Activated CD4-positive, CD25-positive, alpha-beta regulatory T cell (primary cell): ENCODE measurements around the gene HABP4.
A peak's percentile ranks its signal among the peaks of the same experiment; 100 is the strongest.

Experiments used
- DNase-seq, 4 experiments: peaks; one replicate each; lab custom pipeline; 2025; lab: John Stamatoyannopoulos, UW

HABP4 gene

DNA sequence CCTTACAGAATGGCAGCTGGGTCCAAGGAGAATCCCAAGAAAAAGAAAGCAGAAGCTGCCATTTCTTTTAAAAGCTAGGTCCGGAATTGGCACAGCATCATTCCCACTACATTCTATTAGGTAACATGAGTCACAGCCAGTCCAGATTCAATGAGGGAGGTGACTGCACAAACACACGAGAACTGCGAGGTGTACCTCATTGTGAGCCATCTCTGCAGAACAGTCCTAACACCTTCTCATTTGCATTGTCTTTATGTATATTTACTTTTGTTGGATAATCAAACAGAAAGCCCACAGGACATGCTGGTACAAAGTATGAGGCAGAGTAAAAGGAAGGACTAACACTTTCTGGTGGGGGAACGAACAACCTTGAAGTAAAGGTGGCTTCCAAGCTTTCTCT, 14.6 kb upstream of the HABP4 start:
- DNase-seq = no peak

- DNase-seq = no peak
These were observed 13.9 kb upstream of the HABP4 start for GRCh38 chr9:96436063-96436455.

- no peak for DNase-seq
These were observed 13.4 kb upstream of the HABP4 start for GRCh38 chr9:96436456-96437126.

DNA sequence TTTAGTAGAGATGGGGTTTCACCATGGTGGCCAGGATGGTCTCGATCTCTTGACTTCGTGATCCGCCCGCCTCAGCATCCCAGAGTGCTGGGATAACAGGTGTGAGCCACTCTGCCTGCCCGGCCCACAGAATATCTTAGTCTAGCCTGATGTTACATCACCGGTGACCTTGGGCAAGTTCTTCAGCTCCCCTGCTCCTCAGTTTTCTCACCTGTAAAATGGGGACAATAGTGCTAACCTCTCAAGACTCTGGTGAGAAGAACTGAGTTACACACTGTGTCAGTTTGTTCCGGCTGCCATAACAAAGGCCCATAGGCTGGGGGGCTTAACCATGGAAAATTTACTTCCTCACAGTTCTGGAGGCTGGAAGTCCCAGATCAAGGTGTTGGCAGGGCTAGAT, 12.5 kb upstream of the HABP4 start:
- DNase-seq = no peak

DNA sequence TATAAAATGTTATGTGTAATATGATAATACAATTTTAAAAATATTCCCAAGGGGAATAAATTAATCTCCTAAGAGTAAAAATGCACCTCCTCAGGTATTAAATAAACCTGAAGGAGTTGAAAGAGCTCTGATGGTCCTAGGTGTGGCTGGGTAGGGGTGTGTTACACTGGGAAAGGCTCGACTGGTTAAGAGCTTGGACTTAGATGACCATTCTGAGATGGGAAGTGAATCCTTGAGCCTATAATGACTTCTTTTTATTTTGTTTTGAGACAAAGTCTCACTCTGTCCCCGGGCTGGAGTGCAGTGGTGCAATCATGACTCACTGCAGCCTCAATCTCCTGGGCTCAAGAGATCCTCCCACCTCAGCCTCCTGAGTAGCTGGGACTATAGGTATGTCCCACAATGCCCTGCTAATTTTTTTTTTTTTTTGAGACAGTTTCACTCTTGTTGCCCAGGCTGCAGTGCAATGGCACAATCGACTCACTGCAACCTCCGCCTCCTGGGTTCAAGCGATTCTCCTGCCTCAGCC, 9.2 kb upstream of the HABP4 start:
- no peak for DNase-seq

DNA sequence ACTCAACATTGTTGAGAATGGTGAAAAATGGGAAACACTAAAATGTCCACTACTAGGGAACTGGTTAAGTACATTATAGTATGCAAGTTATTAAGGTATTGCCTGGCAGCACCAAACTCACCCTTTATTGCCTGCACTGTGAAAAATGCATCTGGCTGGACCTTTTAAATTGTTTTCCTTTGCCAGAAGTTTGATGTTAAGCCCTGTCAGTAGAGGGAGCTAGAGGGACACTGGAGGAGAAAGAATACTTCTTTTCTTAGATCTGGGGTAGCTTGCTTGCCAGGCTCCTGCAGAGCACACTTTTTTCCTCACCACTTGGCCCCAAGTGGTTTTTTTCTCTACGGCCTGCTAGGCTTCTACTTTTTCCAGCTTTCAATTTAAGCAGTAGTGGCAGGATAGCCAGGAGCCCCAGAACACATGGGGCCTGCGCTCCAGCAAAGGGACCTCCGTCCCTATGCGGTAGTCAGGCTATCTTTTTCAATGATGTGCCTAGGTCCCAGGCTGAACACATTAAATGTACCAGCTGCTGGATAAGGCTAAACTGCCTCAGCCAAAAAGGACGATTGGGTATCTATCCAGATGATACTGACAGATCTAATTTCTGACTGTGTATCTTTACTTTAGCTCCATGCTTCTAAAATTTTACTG, 8.0 kb upstream of the HABP4 start:
- no peak for DNase-seq

GRCh38 chr9:96442491-96442890, 7.5 kb upstream of the HABP4 start:
- no peak for DNase-seq

GRCh38 chr9:96447406-96447805, 2.6 kb upstream of the HABP4 start:
- DNase-seq = no peak

DNA sequence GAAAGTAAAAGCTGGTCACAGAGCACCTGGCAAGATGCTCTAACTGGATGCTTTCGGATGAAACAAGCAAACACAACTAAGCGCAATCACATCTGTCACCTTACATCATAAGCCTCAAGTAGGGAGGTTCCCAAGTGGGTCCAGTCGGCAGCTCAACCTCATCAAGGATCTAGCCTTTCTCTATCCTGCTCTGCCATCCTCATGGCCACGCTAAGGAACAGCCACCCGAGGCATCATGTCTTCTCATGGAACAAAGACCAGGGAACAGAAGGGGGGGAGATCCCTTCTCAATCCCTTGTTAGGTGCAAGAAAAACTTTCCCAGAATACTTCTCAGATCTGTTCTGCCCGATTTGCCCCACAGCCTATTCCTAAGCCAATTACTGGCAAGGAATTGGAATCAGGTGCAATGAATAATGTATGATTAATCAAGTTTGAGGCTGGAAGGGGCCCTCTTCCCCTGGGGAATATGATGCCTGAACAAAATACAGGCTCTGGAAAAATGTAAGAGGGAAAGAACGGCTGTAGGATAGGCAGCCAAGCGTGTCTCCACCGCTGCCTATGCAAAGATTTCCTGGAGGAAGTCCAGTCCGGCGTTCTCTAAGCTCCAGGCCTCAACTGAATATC, 1.3 kb upstream of the HABP4 start:
- DNase-seq = no peak

GRCh38 chr9:96449523-96449844, 485 bp upstream of the HABP4 start:
- no peak for DNase-seq

DNA sequence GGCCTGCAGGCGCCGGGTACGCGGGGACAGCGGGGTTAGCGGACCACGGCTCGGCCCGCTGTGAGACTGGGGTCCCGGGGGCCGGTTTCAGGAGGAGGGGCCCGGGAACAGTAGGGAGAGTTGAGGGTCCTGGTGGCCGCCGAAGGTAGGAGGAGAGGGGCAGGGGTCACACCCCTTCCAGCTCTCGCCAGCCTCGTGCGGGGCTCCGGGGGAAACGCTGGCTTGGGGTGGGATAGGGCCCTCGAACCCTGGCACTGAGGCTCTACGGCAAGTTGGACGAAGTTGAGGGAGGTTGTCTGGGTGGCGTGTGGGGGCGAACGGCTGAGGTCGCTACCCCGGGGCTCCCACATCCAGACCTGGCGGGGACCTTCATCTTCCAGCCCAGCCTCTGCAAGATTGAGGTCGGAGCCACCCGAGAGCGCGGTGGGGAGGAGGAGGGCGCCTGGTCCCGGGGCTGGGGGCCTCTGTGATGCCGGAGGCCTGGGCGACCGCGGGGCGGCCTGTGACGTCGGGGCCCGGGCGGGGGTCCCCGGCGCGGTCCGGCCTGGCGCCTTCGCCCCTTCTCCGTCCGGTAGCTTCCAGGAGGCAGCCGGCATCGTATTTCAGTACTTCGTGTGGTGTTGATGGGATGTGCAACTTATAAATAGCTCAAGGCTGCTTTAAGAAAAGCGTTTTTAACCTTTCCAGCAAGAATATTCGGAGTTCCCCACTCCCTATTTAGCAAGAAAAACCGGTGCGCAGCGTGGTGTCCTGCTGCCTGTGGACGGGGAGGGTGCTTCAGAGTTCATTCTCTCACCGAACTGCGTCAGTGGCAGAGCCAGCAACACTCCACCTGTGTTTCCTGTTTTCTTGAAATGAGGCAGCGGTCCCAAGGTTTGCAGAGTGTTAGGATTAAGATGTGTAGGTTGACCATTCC, 902 bp downstream of the HABP4 start:
- peak in 1 of 4 experiments; percentile 14 for DNase-seq

GRCh38 chr9:96453625-96454024, 3.7 kb downstream of the HABP4 start:
- no peak for DNase-seq

DNA sequence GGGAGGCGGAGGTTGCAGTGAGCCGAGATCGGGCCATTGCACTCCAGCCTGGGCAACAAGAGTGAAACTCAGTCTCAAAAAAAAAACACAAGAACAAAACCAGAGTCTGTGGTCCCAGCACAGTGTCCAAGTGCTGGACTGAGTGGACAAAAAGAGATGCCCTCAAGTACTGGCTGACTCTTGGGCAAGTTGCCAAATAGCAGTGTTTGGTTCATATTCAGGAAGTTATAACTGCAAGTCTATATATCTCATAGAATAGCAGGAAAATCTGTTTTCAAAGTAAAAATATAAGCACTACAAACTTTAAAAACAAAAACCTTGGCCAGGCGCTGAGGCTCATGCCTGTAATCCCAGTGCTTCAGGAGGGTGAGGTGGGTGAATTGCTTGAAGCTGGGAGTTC, 7.3 kb downstream of the HABP4 start:
- no peak for DNase-seq

- no peak for DNase-seq
These were observed 8.3 kb downstream of the HABP4 start for GRCh38 chr9:96458226-96458625.

DNA sequence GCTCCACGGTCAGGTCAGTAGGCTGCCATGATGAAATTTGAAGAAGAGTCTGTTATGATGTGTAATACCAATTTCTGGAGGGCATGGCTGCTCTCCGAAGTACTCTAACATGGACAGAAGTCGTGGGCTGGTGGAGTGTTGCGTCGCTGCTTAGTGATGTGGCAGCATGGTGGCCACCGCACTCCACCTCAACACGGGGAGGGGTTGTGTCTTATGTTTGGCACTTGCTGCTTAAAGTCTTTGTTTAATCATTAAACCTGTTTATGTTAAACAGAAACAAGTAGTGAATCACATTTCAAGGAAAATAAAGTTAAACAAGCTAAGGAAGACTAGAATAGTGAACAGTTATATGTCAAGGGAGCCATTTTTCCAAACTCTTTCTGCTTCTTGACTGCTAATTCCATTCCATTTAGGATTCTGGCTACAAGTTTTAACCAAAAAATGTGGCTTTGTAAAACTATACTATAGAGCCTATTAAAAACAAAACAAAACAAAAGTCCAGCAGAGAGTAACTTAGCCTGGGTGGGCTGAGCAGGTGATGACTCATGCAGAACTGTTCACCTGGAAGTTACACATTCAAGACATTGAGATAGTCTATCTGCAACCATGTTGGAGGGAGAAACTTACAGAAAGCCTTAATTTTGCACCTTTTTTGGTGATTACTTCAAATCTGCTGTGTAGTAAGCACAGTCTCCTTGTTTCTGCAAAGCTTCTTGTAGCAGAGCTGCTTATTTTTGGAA, 9.5 kb downstream of the HABP4 start:
- no peak for DNase-seq

DNA sequence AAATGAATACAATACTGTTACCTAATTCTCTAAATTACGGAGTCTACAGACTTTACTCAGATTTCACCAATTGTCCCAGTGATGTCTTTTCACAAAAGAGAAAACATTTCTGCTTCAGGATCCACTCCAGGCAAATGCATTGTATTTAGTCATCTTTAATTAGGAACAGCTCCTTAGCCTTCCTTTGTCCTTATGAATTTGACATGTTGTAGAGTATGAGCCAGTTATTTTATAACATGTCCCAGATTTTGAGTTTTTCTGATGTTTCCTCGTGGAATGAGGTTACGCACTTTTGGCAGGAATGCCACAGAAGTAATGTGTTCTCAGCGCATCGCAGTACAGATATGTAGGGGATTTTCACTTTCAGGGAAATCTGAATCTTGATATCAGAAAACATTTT, 10.5 kb downstream of the HABP4 start:
- DNase-seq = no peak

DNA sequence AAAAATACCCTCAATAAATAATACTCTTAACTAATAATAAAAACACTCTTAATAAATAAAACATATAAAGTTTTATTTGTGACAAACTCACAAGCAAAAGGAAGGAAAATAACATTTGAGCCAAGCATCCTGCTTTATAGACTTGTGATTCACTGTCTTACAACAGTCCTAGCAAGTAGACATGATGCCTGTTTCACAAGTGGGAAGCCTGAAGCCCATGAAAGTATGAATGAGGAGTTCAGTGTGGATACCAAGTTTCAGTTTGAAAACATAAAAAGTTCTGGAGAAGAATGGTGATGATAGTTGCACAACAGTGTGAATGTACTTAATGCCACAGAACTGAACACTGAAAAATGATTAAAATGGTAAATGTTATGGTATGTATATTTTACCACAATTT, 10.9 kb downstream of the HABP4 start:
- DNase-seq = no peak

DNA sequence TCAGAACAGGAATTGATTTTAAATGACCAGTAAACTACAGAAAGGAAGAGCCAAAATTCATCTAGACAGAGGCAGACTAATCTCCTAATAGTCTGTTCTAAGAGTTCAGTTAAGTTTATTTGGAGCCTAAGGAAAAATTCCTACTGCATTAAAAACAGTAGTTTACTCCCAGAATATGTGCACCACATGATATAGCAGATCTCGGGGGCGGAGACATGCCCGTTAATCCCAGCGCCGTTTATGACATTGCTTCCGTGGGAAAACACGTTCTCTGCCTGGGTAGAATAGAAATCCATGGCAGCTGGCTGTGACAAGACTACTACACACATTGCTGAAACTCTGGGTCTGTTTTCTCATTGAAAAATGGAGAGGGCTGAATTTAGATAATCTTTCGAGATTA, 11.4 kb downstream of the HABP4 start:
- DNase-seq = no peak

DNA sequence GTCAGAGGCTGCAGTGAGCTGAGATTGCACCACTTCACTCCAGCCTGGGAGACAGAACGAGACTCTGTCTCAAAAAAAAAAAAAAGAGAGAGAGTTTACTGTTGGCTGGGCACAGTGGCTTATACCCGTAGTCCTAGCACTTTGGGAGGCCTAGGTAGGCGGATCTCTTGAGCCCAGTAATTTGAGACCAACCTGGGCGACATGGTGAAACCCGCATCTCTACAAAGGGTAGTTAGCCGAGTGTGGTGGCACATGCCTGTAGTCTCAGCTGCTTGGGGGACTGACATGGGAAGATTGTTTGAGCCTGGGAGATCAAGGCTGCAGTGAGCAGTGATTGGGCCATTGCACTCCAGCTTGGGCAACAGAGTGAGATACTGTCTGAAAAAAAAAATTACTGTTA, 12.6 kb downstream of the HABP4 start:
- no peak for DNase-seq

GRCh38 chr9:96464426-96464825, 14.5 kb downstream of the HABP4 start:
- DNase-seq = no peak

GRCh38 chr9:96467784-96468183, 17.8 kb downstream of the HABP4 start:
- no peak for DNase-seq

DNA sequence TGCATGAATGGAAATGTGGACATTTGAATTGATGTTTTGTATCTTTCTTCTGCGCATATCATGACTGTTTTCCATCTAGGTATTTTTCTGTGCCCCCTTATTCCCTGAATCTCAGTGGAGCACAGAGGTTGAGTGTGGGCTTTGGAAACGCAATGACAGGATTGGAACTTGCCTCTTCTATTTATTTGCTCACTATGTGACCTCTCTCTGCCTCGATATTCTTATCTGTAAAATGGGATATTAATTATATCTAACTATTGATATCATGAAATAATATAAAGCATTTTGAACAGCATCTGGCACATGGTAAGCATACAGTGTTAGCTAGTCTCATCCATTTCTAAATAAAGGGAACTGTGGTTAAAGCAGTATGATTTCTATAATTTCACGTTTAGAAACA, 26.0 kb downstream of the HABP4 start:
- DNase-seq = no peak
